HCEC 1CT (cell line): ENCODE data around the gene POU2F1.
"Not testable (repeated sequence)": the region's sequence is repeated elsewhere in the genome, so short reads cannot be mapped to it uniquely, and the experiment has no call there.

ENCODE experiments used
- DNase-seq: peaks from one replicate; pipeline ENCODE4 v3.0.0-alpha.2; 2017

The POU2F1 gene

DNA sequence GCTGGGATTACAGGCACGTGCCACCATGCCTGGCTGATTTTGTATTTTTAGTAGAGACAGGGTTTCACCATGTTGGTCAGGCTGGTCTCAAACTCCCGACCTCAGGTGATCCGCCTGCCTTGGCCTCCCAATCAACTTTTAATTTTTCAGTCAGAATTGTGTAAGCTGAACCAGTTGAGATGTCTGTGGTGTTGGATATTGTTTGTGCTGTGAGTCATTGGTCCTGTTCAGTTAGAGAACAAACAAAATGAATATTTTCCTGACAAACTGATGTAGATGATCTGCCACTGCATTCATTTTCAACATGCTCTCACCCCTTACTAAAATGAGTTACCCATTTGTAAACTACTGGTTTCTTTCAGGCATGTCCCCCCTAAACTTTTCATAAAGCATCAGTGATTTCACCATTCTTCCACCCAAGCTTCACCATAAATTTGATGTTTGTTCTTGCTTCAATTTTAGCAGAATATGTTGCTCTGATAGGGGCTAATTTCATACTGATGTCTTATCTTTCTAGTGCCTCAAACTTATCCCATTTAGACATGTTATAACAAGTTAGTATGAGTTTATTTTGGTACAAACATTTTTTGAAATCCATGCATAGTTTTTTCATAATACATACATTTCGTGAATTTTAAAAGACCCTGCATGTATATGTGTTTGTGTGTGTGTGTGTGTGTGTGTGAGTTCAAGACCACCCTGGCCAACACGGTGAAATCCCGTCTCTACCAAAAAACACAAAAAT lies 15.2 kb upstream of the POU2F1 start:
- peak; percentile 53 for DNase-seq

DNA sequence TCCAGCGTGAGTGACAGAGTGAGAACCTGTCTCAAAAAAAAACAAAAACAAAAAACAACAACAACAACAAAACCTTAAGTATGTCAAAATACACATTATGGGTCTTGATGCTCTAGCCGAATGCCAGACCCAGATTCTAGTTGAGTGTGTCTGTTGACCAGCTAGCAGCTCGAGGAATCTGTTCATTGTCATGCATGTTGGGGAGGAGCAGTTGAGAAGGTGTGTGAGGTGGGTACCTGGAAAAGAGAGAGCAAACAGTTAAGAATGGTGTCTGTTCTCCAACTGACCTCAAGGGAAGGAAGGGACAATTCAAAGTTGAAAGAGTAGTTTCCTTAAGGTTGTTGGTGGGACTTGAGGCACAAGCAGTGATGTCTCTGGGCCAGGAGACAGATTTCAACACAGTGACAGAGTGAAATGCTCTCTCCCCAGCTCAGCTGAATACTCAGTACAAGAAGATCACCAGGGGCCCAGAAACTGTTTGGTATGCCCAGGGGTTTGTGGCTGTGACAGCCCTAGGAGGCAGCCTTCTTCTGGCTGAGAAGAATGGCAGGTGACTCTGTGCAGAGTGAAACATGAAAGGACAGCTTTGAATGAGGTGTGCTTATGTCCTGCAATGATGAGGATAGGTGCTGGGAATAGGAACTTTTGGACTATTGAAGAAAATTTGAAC lies 14.4 kb upstream of the POU2F1 start:
- no peak for DNase-seq

DNA sequence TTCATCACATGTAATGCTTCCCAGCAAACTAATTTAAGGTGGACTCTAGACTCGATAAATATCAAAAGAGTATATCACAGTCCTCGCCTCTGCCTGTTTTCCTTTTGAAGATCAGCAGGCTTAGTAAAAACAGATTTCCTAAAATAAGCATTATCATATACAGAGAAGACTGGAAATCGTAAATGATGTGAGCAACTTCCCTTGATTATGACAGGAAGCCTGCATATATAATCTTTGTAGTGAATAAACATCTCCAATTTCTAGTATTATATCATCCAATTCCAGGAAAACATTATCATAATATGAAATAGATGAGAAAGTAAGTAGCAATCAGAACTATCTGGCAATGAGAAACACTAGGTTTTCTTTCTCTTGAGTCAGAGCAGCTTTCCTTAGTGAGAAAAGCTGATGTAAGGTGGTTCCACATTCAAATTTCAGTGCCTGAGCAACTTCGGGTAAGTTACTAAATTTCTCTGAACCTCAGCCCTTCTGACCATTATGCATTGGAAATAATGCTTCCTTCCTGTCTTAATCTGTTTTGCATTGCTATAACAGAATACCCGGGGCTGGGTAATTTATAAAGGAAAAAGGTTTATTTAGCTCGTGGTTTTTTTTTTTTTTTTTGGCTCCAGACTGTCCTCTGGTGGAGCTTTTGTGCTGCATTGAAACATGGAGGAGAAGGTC lies 12.6 kb upstream of the POU2F1 start:
- no peak for DNase-seq

DNA sequence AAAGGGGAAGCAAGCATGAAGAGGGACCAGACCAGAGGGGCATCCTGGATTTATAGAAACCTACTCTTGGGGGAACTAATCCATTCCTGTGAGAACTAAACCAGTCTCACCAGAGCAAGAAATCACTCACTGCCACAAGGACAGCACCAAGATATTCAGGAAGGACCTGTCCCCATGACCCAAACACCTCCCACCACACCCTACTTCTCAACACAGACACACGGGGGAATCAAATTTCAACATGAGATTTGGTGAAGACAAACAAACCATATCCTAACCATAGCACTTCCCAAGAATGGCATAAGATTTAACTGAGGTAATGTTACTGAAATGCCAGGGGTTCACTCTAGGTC lies 12.1 kb upstream of the POU2F1 start:
- DNase-seq, result no peak

DNA sequence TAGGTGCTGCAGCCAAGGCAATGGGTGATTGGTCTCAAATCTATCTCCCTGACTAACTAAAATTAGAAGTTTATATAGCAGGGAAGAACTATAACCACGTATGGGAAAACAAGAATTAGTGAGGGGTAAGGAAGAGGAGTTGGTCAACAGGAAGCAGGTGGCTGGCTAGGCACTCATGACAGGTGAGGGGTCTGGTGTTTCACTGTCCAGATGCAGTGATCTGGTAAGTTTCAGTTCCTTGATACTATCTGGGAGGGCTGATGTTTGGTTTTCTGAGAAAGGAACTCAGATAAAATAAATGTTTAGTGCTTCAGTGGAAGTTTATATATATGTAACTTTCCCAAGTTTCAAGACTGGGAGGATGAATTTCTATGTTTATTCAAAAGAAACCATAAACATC lies 11.6 kb upstream of the POU2F1 start:
- no peak for DNase-seq

DNA sequence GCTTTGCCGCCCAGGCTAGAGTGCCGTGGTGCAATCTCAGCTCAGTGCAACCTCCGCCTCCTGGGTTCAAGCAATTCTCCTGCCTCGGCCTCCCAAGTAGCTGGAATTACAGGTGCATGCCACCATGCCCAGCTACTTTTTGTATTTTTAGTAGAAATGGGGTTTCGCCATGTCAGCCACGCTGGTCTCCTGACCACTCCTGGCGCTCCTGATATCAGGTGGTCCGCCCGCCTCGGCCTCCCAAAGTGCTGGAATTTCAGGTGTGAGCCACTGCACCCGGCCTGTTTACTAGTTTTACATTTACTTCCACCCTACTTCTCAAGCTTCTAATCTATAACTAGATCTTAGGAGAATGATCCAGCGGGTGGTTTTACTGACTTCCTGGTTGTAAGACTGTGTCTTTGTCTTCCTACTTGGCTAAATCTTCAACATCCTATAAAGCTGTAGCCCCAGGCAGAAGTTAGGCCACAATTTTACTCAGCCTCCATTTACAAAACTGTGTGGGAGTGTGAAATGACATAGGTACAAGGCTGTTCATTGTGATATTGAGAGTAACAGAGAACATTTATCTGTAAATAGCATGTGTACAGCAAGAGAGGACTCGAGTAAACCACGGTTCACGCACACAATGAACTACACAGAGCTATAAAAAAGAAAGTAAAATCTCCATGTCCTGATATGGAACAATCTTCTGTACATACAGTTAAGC lies 9.6 kb upstream of the POU2F1 start:
- no peak for DNase-seq

DNA sequence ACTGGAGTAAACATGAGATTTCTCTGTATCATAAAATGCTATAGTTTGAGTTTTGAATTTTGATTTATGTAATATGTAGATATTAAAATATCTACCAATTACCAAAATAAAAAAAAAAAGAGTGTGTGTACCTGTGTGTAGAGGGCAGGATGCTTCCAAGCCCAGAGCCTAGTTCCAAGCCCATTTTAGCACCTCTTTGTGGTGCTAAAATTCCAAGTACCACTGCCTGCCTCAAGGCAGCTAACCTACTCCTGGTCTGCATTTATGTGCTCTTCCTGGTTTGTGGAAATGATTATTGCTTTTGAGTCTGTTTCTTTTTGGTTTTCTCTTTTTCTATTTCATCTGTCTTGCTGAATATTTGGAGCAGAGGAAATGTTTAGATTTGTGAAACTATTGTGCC lies 8.7 kb upstream of the POU2F1 start:
- DNase-seq, result no peak

DNA sequence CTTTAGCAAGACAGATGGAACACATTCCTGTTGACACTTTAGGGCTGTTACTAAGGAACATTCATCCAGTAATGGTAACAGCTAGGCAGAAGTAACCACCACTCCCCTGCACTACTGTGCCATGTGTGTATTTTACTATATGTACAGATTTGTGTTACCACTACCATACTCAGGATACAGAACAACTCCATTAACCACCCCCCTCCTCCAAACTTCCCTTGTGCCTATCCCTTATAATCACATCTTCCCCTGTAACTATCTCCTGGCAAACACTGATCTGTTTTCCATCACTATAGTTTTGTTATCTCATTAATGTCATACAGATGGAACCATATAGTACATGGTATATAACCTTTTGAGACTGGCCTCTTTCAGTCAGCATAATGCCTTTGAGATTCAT lies 3.9 kb upstream of the POU2F1 start:
- DNase-seq, result no peak

DNA sequence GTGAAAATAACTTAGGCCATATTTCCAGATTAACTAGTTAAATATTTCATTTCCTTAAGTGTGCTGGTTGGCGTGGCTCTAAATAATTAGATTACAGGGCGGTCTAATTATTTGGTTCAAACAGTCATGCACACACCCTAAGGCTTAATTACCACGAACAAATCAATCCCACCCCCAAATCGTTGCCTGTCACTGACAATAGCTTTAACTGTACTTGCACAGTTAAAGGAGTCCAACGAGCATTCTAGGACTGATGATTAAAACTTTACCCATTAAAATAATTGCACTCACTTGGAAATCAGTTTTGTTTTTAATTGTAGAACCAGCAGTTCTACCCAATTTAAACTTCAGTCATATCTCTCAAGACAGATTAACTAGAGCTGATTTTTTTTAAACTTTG lies 1.5 kb upstream of the POU2F1 start:
- DNase-seq, result no peak

DNA sequence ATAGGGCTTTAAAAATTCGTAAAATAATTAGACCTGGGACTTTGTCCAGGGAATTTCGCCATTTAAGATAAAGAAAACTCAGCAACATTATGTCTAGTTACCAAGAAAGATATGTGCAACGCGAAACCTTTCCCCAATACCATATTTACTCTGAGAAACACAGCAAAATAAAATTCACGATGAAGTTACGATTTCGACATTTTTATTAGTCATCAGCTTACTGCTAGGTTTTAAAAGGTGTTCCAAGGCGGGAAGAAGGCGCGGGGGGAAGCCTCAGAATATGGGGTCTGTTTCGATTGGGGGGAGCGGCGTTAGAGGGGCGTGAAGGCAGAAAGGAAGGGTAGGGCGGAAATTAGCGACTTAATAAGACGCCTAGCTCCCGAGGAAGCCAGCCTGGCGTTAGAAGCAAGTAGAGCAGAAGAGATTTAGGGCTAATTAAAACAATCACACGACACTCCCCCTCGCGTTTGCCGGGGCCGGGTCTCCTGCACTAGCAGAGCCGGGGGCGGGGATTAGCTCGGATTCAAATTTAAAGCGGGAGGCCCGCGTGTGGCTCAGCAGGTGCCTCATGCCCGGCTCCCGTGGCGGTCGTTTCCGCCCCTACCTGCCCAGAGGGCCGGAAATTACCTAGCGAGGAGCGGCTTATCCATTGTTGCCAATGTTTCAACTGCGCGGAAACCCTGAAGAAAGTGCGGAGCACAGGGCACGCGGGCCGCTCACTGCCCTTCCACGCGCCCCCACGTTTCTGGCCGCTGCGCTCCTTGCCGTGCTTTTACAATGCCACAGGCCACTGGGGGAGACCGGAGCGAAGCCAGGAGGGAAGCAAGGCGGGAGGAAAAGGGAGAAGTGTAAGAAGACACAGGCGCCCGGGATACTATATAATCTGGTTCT lies 795 bp upstream of the POU2F1 start:
- DNase-seq, result peak; percentile 60

DNA sequence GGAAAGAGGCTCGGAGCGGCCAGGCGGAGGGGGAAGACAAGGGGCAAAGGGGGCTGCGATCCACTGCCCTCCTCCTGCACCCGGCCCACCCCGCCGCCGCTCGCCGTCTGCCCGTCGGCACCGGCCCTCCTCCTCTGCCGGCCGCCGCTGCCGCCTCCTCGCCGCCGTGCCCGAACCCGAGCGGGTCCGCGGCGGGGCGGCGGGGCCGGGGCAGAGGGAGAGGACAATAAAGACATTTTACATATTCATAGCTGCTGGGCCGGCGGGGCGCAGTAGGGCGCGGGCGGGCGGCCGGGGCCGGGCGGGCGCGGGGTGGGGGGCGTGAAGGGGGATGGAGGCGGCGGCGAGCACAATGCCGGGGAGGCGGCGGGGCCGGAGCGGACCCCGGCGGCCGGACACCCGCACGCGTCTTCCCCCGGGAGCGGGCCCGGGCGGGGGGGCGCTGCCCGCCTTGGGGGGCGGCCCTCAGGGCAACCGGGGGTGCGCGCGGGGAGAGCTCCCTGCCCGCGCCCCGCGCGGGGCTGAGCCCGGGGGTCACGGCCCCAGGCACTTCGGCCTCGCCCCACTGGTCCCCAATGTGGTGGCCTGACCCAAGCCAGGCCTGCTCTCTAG lies 546 bp downstream of the POU2F1 start:
- no peak for DNase-seq

DNA sequence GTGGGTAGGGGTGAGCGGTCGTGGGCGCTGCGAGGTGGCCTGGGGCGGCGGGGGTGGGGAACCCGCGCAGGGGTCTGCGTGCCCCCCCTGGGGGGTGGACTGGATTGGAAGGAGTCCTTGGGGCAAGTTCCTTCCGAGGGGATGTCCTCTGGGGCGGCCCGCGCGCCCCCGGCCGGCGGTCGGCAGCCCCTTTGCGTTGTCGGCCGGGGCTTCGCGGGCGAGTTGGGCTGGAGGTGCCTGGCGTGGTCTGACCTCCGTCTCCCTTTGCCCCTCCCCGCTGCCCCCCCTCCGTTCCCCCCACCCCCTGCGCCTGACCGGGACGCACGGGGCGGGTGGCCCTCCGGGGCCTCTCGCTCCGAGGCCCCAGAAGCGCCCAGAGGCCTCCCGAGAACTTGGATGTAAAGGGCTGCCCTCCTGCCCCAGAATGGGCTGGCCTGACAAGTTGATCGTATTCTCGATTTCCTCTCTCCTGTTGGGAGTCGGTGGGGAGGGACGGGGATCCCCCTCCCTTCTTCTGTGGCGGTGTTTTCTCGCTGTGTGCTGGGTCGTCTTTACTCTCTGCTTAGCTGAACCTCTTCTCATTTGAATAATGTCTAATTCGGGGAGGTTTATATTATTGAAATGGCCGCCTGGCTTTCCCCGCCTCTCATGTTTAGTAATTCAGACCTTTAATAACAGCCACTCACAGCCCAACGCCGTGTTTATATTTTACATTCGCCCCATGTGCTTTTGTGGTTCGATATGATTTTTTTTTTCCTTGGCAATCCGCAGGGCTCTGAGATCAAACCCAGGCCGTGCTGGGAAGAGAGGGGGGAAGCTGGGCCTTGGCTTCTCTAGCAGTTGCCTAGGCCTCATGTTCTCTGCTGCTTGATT lies 1.3 kb downstream of the POU2F1 start:
- peak; percentile 85 for DNase-seq

DNA sequence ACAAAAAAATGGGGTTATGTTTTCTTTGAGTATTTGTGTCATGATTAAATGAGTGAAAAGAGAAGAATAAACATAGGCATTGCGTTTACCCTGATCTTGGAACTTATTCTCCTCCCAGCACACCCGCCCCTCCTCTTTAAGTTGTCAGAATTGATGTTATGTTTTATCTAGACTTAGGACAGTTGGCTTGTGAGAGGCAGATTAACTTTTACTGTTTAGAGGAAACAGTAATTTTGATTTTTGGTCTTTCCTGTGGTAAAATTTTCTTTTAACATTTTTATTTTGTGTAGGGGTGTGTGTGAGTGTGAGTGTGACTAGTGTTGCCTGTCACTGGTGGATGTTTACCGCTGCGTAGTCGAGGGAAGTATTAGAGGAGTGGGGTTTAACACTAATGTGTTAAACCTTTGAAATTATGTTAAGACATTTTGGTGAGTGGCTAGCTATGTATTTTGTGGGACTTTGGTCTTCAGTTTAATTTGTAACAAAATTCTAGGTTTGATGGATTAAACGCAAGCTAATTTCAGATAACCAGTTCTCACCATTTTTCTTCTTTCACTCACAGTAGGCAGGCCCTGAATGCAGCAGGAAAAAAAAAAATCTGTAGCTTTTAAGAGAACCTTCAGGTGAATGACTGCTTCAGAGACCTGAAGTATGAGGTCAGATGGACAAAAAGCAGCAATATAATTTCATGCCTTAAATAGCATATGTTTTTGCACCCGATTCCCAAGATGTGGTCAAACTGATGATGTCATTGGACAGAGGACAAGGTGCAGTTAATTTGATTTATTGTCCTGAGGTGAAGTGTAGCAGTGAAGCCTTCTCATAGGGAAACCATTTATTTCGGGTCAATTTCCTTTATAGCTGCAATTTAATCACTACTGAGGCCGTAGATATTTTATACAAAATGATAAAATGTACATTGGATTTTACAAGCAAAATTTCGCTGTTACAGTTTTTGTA lies 2.7 kb downstream of the POU2F1 start:
- DNase-seq, result peak; percentile 57

DNA sequence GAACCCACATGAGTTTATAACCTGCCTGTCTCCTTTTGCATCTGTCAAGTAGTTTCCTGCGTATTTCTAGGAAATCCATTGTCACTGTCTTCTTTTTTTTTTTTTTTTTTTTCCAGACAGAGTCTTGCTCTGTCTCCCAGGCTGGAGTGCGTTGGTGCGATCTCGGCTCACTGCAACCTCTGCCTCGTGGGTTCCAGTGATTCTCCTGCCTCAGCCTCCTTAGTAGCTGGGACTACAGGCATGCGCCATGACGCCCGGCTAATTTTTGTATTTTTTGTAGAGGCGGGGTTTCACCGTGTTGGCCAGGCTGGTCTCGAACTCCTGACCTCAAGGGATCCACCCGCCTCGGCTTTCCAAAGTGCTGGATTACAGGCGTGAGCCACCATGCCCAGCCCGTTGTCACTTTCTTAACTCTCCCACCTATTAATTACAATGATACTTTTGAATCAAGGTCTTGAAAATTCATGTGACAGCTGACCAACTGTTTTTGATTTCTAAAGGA lies 4.1 kb downstream of the POU2F1 start:
- not testable (repeated sequence) for DNase-seq

DNA sequence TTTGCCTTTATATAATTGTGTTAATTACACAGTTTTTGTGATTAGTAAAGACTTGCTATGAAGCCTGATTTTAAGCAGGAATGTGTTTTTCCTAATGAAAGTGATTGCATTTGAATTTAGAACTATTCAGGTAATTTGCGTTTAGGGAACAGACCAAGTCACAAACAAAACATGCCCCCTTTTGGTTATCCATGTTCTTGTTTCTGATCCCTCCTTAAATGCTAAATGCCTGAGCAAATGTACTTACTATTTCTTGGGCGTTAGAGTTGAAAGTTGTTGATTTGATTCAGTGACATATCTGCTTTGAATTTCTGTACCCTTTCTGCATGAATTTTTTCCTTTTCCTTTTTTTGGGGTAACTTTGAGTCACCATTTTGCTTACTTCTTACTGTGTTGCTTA lies 5.2 kb downstream of the POU2F1 start:
- no peak for DNase-seq

DNA sequence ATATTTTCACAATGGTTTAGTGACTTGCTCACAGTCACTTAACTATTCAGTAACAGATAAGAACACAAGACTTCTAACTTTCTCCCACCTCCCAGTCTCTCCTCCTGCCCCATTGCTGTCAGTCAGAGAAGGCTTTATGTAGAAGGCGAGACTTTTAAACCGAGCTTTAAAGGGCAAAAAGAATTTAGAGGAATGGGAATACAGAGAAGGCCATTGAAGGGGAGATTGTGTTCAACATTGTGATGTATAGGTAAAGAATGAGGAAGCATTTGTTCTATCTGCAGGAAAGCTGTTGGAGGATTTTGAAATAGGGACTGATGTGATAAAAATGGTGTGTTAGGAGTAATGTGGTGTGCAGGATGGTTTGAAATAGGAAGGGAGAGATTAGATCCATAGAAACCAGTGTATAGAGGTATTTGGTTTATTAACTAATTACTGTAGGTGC lies 7.3 kb downstream of the POU2F1 start:
- no peak for DNase-seq

DNA sequence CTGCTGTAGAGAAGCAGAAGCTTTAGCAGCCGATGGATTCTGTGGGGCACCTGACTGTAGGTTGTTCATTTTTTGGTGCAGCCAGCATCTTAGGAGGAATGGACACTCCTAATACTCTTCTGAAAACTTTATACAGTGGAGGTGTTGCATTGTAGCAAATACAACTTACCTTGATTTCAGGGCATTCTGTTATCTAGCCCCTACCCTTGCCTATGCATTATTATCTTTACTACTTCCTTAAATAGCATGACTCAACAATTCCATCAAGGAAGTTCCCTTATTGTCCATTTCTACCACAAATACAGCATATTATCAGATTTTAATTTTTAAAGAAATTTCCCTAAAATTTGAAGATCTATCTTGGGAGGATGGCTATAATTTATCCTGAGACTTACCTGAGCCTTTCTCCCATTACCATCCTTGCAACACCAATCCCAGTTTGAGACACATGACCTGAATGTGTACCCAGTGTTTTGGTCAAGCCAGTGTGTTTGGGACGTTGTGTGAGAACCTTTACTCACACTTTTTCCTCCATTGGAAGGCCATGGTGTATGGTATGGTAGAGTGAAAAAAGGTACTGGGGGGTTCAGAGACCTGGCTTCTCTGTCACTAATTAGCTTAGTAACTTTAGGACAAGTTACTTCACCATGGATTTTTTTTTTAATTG lies 9.2 kb downstream of the POU2F1 start:
- no peak for DNase-seq

DNA sequence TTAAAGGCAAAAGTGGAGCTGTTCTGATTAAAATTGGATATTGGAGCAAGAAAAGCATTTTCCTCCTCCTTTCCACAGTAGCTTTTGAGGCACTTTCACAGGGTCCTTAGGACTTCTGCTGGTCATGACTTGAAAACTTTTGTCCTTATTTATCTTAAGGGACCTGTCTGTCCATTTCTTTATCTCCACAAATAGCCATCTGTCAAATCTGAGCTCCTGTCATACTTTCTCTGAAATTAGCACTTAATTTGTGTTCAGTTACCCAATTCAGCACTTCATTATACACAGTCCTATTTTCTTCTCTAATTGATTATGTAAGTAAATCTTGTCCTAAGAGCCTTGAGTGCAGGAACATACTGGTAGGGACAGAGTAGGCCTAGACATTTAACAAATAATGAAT lies 9.8 kb downstream of the POU2F1 start:
- DNase-seq, result no peak

DNA sequence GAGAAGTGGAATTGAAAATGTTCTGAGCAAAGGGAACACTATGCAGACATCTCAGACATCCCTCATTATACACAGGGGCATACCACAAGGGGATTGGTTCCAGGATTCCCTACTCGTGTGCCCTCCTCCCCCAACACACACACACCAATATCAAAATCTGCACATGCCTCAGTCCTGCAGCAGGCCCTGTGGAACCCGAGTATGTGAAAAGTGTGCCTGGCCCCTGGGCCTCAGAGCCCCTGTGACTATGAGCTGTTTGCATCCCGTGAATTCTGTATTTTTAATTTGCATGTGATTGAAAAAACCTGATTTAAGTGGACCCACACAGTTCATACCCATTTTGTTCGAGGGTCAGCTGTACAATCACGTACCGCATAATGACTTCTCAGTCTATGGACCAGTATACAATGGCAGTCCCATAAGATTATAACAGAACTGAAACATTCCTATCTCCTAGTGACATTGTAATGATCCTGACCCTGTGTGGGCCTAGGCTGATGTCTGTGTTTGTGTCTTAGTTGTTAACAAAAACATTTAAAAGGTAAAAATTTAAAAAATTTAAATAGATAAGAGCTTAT lies 11.3 kb downstream of the POU2F1 start:
- no peak for DNase-seq
